GM18526 (cell line): ENCODE results near the gene CRYGD.
"Not testable (repeated sequence)": the region's sequence is repeated elsewhere in the genome, so short reads cannot be mapped to it uniquely, and the experiment has no call there.

Experiments used
- POLR2A ChIP-seq: IDR thresholded peaks from 3 replicates; pipeline ENCODE4 v1.6.1; 2011; ENCODE audit not compliant: insufficient read length; ENCODE audit errors: extremely low read depth

Gene CRYGD

GRCh38 chr2:208124013-208124715 is at the start of gene CRYGD:
Gene CRYGD, minus strand, starts transcription at chr2:208124524. Its CDS starts 51 bp downstream, at chr2:208124473.
- not testable (repeated sequence) for TF ChIP-seq POLR2A

- no peak for TF ChIP-seq POLR2A
Measured at GRCh38 chr2:208172125-208172524, 47.8 kb upstream of the CRYGD start.

GRCh38 chr2:208164951-208165755 is 40.8 kb upstream of the CRYGD start:
- TF ChIP-seq POLR2A, result no peak

- no peak for TF ChIP-seq POLR2A
Measured at GRCh38 chr2:208163489-208163888, 39.2 kb upstream of the CRYGD start, which contains the start of gene CRYGA. Gene CRYGA, minus strand, starts transcription at chr2:208163589. Its CDS starts 33 bp downstream, at chr2:208163556.

DNA sequence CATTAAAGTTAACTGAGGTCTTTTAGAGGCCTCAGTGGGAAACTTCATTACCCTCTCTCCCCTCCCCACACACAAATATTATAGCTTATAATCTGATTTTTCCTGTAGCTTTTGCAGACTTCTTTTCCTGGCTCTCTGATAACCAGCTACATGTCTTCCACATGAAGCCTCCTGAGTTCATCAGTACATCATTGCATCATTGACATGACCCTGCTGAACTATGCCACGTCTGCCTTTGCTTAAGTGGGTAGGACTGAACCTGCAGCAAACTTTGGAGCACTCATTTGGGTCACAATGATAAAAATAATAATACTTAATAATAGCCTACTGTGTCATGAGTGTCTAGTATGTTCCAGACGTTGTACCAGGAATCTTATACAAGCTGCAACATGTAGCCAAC is 32.1 kb upstream of the CRYGD start:
- no peak for TF ChIP-seq POLR2A

DNA sequence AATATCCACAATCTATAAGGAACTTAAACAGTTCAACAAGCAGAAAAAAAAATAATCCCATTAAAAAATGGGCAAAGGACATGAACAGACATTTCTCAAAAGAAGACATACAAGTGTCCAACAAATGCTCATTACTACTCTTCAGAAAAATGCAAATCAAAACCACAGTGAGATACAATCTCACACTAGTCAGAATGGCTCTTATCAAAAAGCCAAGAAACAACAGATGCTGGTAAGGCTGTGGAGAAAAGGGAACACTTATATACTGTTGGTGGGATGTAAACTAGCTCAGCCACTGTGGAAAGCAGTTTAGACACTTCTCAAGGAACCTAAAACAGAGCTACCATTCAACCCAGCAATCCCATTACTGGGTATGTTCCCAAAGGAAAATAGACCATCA is 28.8 kb upstream of the CRYGD start:
- TF ChIP-seq POLR2A, result no peak

DNA sequence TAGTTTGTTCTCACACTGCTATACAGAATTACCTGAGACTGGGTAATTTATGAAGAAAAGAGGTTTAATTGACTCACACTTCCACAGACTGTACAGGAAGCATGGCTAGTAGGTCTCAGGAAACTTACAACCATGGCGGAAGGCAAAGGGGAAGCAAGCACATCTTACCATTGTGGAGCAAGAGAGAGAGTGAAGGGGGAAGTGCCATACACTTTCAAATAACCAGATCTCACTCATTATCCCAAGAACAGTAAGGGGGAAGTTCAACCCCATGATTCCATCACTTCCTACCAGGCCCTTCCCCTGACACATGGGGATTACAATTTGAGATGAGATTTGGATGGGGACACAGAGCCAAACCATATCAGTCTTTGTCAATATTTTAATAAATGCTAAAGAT is 26.6 kb upstream of the CRYGD start:
- no peak for TF ChIP-seq POLR2A

DNA sequence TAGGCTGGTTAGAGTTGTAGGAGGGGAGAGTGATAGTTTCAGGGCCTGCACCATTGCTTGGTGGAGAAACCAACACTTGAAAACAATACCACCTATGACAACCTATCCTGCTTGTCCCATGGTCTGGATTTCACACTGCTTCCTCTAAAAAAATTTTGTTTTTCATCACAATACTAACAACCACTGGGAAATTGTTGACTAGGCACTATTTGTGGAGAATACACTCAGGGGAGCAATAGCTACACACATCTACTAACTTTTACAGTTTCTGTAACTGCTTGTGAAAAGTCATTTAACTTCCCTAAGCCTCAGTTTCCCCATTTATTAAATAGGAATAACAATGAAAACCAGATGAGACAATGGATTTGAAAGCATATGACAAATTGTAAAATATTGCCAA is 25.8 kb upstream of the CRYGD start:
- no peak for TF ChIP-seq POLR2A

GRCh38 chr2:208148803-208149202 is 24.5 kb upstream of the CRYGD start:
- TF ChIP-seq POLR2A, result no peak

GRCh38 chr2:208147759-208148158 is 23.4 kb upstream of the CRYGD start:
- no peak for TF ChIP-seq POLR2A

- TF ChIP-seq POLR2A, result no peak
Measured at GRCh38 chr2:208147008-208147407, 22.7 kb upstream of the CRYGD start.

- TF ChIP-seq POLR2A, result no peak
Measured at GRCh38 chr2:208146006-208146405, 21.7 kb upstream of the CRYGD start, which contains the start of gene CRYGB. Gene CRYGB, minus strand, starts transcription at chr2:208146158. Its CDS starts 38 bp downstream, at chr2:208146120.

- no peak for TF ChIP-seq POLR2A
Measured at GRCh38 chr2:208142925-208143799, 18.8 kb upstream of the CRYGD start.

DNA sequence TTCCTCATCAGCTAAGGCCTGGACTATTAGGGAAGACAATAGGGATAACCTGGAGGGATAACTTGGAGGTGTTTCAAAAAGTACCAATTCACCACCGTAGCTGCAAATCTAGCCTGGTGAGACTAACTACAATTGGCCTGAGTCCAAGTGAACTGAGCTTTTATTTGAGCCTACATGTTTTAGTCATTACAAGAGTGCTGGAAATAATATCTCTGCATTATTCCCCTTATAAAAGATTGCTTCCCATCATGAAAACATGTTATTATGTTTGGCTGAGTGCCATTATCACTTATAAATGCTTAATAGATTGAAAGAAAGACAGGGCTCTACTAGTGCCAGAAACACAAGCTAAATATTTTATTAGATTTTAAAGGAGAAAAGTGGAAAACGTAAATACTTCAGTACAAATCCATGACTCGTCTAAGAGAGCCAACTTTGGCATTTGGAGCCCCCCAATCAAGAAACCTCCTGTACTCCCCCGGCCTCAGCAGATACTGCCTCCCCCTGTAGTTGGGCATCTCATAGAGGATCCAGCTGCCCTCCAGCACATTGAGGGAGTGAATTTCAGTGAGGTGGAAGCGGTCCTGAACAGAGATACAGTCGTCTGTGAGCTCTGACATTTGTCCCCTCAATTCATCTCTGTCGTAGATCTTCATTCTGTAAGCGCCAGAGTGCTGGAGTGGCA is 18.1 kb upstream of the CRYGD start:
- no peak for TF ChIP-seq POLR2A

GRCh38 chr2:208139447-208139846 is 15.1 kb upstream of the CRYGD start:
- TF ChIP-seq POLR2A, result no peak
